SKM-1 treated with dmso at 0.1 percent for 144 hours (cell line): ENCODE results near the gene EFHD2.
"Not testable (repeated sequence)": the region's sequence is repeated elsewhere in the genome, so short reads cannot be mapped to it uniquely, and the experiment has no call there.

ENCODE experiments used
- DNase-seq: peaks from one replicate; lab custom pipeline; 2025; ENCODE audit not compliant: unreplicated experiment; lab: John Stamatoyannopoulos, UW

The EFHD2 gene, protein sequence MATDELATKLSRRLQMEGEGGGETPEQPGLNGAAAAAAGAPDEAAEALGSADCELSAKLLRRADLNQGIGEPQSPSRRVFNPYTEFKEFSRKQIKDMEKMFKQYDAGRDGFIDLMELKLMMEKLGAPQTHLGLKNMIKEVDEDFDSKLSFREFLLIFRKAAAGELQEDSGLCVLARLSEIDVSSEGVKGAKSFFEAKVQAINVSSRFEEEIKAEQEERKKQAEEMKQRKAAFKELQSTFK

DNA sequence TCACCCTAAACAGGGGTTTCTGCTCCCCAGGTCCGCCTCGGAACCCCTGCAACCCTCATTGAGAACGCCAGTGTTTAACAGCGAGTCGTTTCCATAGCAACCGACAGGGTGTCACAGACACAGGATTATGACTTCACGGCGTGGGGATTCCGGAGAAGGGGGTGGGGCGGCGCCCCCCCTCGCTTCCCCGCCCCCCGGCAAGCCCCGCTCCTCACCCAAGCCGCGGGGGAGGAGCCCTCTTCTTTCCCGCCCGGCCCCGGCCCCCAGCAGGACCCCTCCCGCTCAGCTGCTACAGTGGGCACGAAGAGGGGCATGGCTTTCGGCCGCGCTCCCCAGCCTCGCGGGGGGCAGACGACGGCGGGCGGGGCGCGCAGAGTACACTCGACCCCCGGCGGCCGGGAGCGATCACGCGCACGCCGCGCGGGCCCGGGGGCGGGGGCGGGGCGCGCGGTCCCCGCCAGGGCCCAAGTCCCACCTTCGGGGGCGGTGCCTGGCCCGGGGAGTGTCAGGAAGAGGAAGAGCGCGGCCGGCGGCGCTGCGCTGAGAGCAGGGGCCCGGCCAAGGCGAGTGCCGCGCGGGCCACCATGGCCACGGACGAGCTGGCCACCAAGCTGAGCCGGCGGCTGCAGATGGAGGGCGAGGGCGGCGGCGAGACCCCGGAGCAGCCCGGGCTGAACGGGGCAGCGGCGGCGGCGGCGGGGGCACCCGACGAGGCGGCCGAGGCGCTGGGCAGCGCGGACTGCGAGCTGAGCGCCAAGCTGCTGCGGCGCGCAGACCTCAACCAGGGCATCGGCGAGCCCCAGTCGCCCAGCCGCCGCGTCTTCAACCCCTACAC lies at the start of gene EFHD2:
Gene EFHD2, plus strand, starts transcription at position 501 of the 835 bp plus-strand sequence. Its CDS starts 84 bp downstream, at position 585.
- peak; percentile 62 for DNase-seq

DNA sequence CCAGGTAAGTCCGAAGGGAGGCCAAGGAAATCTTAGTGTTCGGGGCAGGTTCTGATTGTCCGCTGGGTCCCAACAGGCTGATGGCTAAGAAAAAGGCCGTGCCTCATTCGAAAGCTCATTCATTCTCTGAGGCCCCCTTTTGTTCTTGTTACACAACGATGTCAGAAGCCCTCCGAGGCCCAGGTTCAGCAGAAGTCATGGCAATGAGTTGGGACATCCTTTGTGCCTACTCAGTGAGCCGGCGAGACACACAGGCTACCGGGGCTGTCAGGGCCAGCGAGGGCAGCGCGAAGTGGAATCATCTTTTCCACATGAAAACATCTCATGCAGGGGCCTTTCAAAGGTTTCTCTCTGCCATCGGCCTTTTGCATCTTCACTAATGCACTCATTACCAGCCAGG lies 49.0 kb upstream of the EFHD2 start:
- DNase-seq, result no peak

DNA sequence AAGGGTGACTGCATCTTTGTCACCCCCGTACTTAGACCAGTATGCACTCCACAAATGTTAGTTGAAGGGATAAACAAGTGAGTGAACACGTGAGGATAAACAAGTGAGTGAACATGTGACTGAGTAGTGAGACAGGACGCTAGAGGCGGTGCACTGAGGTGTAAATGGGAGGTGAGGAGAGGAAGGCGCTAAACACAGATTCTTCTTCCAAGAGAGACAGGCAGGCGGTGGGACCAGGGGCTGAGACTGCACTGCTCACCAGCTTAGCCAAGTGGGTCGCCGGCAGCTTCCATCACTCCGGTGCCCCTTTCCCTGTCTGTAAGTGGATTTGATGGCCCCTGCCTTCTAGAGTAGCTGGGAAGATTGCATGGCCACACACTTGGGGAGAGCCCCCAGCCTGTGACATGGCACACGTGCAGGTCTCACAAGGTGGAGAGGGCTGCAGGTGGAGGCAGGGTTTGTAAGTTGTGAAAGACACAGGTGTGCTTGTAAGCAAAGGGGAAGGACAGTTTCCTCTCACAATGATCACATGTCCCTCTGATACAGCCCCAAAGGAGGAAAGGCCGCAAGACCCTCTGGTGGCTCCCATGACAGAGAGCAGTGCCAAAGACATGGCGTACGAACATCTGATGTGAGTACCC lies 47.5 kb upstream of the EFHD2 start:
- no peak for DNase-seq

DNA sequence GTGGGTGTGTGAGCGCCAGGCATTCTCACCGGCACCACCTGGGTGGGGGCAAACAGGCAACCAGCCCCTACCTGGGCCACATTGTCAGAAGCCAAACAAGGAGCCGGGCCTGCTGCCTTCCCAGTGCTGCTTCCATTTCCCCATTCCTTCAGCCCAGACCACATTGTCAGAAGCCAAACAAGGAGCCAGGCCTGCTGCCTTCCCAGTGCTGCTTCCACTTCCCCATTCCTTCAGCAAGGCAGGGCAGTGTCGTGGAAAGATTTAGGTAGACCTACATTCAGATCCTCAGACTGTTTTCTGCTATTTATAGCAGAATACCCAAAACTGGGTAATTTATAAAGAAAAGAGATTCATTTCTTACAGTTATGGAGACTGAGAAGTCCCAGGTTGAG lies 47.0 kb upstream of the EFHD2 start:
- no peak for DNase-seq

DNA sequence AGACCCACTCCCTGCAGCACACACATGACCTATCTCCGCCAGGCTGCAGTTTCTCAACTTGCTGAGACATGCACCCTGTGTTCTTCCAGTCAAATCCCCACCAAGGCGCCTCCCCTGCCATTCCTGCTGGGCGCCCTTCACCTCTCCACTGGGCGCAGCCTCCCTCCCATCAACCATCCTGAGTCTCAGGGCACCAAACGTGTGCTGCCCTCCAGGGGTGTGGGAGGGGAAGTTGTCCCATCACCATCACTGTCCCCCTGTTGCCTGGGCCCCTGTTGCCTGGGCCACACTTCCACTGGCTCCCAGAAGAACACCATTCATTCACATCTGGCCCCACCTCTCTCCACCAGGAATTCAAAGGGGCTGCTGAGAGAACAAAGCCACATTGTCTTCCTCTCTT lies 44.9 kb upstream of the EFHD2 start:
- no peak for DNase-seq

DNA sequence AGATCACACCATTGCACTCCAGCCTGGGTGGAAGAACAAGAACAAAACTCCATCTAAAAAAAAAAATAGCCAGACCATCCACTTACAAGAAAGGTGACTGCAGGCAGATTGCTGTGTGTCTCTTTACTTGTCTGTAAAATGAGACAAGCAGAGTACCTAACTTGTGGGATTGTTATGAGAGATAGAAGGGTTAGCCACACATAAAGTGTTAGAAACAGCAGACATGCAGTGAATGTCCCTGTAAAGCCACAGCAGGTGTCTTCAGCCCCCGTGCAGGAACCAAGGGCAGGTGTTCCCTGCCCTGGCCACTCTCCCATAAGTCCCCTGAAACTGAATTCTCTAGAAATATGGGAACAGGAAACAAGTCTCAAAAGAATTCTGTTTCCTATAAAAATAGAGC lies 40.8 kb upstream of the EFHD2 start:
- DNase-seq, result no peak

DNA sequence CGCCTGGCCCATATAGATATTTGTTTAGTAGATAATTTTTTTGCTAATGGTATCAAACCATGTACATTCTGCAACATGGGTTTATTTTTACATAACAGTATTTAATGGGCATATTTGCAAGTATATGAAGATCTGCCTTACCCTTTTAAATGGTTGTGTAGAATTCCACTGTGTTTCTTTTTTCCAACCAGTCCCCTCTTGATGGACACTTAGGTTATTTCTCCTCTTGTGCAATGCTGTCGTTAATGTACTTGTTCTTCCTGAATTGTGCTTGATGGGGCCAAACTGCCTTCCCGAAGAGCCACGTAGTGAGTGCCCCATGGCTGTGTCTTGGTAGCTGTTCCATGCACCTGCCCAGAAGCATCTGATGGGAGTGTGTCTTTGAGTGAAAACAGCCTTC lies 39.4 kb upstream of the EFHD2 start:
- no peak for DNase-seq

DNA sequence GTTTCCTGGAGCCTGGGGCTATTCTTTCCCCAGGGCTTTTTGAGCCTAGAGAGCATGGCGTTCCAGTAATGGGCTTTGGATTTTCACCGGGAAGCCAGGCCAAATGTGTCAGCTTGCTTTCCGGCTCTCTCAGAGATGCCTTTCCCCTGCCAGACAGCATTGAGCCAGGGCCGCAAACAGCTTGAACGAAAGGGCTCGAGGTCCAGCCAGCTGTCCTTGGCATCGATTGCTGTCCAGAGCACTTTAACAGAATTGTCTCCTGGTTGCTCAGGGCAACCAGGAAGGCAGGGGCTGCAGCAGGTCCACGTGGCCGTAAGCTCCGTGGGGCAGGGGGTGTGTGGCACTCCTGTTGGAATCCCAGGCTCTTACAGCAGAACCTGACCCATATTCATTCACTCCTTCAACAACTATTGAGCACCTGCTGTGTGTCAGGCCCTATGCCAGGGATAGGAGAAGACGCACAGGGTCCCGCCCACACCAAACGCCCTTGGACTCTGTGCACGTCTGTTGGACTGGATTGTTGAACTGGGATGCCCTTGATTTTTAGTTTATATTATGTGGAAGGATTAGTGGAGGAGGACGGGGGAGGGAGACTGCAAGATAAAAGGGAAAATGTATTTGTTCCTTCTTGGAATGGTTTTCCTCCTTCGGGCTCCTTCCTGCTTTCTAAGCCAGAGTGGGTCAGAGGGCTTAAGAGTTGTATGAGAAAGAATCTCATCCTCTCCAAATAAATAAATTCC lies 38.7 kb upstream of the EFHD2 start:
- DNase-seq, result no peak

DNA sequence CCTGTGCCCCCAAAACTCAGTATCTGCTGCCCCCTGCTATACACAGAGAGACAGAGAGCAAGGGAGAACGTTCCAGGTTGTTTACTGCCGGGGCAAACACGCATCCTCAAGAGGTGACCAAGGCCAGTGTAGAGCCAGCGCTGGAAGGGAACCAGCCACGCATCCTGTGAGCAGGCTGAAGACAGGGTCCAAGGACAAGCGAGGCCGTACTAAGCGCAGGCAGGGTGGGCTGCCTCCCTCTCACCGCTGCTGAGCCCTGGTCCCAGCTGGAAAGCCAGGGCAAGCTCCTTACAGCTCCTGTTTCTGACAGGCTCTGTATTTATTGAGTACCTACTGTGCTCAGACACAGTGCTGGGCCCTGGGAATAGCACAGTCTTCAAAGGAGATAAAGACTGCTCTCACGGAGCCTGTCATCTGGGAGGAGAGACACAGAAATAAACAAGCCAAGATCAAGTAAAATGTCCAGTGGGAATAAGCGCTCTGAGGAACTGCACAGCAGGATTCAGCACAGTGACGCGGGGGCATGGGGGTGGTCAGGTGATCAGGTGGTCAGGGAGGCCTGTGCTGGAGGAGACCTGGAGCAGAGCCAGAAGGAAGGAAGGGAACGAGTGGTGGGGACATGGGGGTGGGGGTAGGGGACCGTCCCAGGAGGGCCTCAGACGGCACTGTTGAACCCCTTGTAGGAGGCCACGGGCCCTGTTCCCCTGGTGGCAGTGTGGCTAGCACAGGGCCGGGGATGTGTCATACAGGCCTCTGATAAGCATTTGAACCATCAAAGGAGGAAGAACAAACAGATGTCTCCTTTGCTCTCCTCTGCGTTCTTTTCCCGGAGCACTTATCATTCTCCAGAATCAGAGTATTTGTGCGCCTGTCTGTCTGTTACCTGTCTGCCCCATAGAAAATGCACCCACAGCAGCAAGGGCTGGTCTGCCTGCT lies 37.8 kb upstream of the EFHD2 start:
- DNase-seq, result no peak

DNA sequence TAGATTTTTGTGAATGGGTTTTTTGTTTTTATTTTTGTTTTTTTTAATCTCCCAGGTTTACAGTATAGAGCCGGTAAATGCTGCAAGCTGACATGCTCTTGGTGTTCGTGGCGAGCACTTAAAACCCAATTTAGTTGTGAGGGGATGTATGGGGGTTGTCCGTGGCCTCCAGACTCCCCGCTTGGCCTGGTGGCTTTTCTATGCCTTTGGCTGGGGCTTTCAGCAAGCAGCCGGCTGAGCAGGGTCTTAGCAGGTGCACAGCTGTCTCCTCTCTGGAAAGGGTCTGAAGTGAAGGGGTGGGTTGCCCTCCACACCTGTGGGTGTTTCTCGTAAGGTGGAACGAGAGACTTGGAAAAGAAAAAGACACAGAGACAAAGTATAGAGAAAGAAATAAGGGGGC lies 31.0 kb upstream of the EFHD2 start:
- no peak for DNase-seq

DNA sequence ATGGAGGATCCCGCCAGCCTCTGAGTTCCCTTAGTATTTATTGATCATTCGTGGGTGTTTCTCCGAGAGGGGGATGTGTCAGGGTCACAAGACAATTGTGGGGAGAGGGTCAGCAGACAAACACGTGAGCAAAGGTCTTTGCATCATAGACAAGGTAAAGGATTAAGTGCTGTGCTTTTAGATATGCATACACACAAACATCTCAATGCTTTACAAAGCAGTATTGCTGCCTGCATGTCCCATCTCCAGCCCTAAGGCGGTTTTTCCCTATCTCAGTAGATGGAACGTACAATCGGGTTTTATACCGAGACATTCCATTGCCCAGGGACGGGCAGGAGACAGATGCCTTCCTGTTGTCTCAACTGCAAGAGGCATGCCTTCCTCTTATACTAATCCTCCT lies 30.5 kb upstream of the EFHD2 start:
- DNase-seq, result not testable (repeated sequence)

DNA sequence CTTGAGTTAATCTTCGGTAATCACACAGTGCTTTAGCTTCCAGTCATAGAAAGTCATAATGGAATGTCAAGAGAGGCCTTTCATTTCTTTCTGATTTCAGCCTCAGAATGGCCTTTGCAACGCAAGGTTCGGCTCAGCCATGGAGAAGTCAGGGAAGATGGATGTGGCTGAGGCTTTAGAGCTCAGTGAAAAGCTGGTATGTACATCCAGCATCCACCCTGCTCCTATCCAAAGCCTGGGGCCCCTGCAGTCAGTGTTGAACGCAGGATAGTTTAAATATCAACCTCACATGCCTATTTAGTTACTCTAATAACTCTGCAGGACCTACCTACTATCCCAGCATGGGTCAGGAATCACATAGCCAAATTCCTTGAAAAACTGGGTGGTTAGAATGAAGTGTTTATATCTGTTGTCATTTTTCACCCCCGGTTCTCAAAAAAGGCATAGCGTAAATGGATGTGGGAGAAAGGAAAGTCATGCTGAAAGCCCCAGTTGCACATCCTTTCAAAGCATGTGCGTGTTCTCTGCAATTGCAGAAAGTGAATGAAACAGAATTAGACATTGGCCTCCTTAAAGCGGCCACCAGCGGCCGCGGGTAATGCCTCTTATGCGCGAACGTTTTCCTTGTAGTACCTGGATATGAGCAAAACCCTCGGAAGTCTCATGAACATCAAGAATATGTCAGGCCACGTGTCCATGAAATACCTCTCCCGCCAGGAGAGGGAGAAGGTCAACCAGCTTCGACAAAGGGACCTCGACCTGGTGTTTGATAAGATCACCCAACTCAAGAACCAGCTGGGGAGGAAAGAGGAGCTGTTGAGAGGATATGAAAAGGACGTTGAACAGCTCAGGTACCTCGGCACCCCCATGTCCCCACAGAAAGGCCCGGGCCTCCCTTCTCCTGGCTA lies 28.8 kb upstream of the EFHD2 start:
- DNase-seq, result no peak

DNA sequence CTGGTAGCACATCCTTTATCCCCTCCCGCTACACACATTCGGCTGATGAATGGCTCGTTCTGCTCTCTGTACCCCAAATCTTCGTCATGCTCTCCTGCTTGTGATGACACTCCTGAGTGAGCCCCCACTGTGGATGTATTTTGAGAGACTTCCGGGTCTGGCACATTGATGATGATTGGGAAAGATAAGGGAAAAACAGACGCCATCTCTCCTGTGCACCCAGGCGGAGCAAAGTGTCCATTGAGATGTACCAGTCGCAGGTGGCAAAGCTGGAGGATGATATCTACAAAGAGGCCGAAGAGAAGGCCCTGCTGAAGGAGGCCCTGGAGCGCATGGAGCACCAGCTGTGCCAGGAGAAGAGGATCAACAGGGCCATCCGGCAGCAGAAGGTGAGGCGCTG lies 27.9 kb upstream of the EFHD2 start:
- no peak for DNase-seq

DNA sequence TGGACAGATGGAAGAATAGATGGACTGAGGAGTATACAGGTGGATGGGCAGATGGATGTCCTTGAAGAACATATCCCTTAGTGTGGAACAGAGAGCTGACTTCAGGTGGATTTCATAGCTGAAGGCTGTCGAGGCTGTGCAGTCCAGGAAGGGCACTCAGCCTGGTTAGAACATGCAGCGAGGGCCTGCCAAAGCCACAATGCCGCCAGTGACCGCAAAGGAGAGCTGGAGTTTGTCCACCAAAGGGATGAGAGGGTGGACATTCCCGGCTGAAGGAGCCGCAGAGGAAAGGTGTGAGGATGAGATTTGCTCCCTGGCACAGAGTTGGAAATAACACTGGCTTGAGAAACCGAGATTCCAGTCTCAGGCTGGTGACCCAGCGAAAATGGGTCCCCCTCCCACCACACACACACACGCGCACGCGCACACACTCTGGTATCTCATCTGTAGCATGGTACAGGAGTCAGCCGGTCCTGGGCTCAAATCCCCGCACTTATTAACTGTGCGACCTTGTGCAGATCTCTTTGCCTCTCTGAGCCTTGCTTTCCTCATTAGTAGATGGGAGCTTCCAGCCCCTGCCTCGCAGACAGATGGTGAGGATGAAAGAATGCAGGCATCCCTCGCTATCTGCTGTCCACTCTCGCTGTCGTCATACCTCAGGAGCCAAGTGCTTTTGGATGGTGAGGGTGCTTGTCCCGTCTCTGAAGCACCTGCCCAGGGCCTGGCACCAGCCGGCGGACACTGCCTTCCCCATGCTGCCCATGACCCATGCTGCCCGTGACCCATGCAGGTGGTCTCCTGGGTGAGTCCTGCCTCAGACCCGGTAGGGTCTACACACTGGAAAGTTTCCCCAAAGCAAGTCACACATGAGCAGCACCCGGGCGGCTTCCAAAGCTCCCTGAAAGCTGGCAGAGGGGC lies 26.8 kb upstream of the EFHD2 start:
- no peak for DNase-seq

DNA sequence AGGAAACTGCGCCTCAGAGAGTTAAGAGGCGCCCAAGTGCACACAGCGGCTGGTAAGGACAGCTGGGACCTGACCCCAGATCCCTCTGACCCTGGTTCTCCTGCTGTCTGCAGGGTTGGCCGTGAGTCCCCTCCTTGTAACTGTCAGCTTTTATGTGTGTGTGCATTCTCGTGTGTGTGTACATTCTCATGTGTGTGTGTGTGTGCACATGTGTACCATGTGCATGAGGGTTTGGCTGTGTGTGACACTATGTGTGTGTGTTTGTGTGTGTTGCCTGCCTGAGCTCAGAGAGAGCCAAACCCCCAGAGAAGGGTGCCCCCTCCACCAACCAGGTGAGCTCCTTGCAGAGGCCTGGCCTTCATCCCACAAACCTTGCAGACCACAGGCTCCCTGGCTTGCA lies 25.9 kb upstream of the EFHD2 start:
- no peak for DNase-seq

DNA sequence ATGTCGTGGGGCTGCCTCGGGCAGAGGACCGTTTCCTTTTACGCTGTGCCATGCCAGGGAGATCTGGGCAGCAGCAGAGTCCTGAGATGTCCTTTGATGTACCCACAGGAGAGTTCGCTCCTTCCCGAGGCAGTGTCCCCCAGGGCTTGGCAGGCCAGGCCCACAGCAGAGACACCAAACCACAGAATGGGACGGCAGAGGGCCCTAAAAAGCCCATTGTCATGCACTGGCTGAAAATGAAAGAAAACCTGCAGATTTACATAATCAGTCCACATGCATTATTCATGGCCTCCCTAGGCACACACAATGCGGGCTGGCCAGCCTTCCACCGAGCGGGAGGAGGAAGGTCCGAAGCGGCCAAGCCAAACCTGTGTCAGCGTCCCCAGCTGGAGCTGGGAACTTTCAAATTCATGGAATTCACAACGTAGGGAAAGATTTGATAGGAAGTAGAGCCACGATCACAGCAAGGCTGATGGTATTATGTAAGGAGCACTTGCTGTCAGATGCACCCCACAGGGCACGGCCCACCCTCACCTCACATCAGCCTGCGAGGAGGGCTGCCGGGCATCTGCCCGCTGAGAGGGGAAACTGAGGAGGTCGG lies 25.3 kb upstream of the EFHD2 start:
- no peak for DNase-seq

DNA sequence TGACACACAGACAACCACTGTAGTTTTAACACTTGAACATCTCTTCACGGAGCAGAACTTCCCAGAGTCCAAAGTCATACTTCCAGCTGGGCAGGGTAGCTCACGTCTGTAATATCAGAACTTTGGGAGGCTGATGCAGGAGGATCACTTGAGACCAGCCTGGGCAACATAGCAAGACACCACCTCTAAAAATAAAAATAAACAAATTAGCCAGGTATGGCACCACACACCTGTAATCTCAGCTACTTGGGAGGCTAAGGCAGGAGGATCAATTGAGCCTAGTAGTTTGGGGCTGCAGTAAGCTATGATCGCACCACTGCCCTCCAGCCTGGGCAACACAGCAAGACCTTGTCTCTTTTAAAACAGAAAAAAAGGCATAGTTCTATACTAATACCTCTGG lies 24.3 kb upstream of the EFHD2 start:
- DNase-seq, result no peak

DNA sequence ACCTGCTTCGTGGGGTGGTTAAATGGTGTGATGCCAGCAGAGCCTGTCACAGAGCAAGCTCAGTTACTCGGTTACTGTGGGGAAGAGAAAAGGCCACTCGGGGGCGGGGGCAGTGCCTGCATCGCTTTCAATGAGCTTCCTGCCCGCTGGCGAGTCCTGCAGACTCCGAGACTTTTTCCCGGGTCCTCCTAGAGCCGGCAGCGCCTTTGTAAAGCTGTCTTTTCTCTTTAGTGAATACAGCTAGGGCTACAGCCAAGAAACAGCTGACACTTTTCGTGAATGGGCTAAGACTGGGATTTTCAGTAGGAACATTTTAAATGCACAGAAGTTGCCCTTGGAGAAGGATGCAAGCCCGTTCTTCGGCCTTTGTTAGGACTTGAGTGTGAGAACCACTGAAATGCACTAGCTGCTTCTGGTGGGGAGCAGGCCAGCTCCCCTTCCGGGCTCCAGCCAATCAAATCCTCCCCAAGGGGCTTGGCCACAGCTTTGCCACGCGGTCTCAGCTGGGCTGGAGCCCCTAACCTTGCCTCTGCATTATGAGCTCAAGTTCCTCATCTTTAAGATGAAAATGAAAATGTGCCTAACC lies 23.4 kb upstream of the EFHD2 start:
- DNase-seq, result no peak
